Esophagus muscularis mucosa (tissue), 4 donors: ENCODE results near the gene SDK1. TPM values are rescaled to one million over a fixed set of nuclear protein-coding genes. Genes with fewer than 3 reads are reported as not detected.
A peak's percentile ranks its signal among the peaks of the same experiment; 100 is the strongest.

Experiments
- DNase-seq: peaks from one replicate; pipeline ENCODE4 v3.0.0-alpha.2; 2017; ENCODE audit errors: extremely low spot score
- H3K27ac ChIP-seq, 4 donors: fragments of 200-600 bp; sonication (generic); replicated peaks in 1 of 4; 1 replicate in 3 of 4; 2 replicates in 1 of 4; pipeline ENCODE4 v1.5.1; 2016 to 2019; ENCODE audit warnings: mild to moderate bottlenecking in 1 of 4
- H3K27me3 ChIP-seq, 4 donors: fragments of 200-600 bp; sonication (generic); one replicate each; pipeline versions ENCODE4 v1.5.1 to v1.6.0; 2016 to 2019
- H3K36me3 ChIP-seq, 4 donors: fragments of 200-600 bp; sonication (generic); one replicate each; pipeline ENCODE4 v1.5.1; 2016 to 2019
- H3K4me1 ChIP-seq, 4 donors: fragments of 200-600 bp; sonication (generic); one replicate each; pipeline ENCODE4 v1.5.1; 2016 to 2019
- H3K4me3 ChIP-seq, 4 donors: fragments of 200-600 bp; sonication (generic); 1 replicate in 2 of 4; 2 replicates in 2 of 4; pipeline ENCODE4 v1.5.1; 2016 to 2019; ENCODE audit warnings: mild to moderate bottlenecking in 4 of 4, moderate library complexity in 1 of 4
- H3K9me3 ChIP-seq, 4 donors: fragments of 200-600 bp; sonication (generic); 1 replicate in 3 of 4; 2 replicates in 1 of 4; pipeline ENCODE4 v1.5.1; 2016 to 2019
- EP300 ChIP-seq: sonication (generic); formaldehyde crosslinking; IDR thresholded peaks from one replicate; pipeline ENCODE4 v1.6.1; 2017; ENCODE audit warnings: antibody characterized with exemption
- POLR2A ChIP-seq: fragments of 450-650 bp; IDR thresholded peaks from one replicate; pipeline ENCODE4 v1.6.1; 2017; ENCODE audit warnings: antibody characterized with exemption, moderate library complexity, mild to moderate bottlenecking, low read depth
- POLR2AphosphoS5 ChIP-seq, 2 donors: sonication (generic); formaldehyde crosslinking; IDR thresholded peaks; one replicate each; pipeline ENCODE4 v1.6.1; 2017; ENCODE audit warnings: antibody characterized with exemption in 2 of 2
- WGBS: methylation state at CpG from one replicate; pipeline ENCODE4 v1.1.5; 2018; 5-methylcytosine and 5-hydroxymethylcytosine counted together
- intact Hi-C: fragments of 100-400 bp; cut with DNase I; formaldehyde crosslinking; loops from one replicate; pipeline ENCODE4 v1.15.1; 2023
- total RNA-seq, 4 donors: library from RNA; depleted of rRNA; stranded (reverse); fragments of >200 nt; gene quantifications; one replicate each; pipeline versions ENCODE4 v1.1.0 to v1.2.1, GENCODE V29; 2016
- TF ChIP-seq, protein P1 (sequence below), 3 experiments: fragments of 200-600 bp in 2 of 3; fragments of 450-650 bp in 1 of 3; sonication (generic) in 2 of 3; IDR thresholded peaks; one replicate each; pipeline ENCODE4 v1.5.1; 2017 to 2019; ENCODE audit warnings: antibody characterized with exemption in 3 of 3, mild to moderate bottlenecking in 2 of 3, moderate library complexity in 1 of 3

SDK1 gene
- total RNA-seq, 4 donors from 2014 or later, result 7.8 to 18.6 (median 12.0) TPM

DNA sequence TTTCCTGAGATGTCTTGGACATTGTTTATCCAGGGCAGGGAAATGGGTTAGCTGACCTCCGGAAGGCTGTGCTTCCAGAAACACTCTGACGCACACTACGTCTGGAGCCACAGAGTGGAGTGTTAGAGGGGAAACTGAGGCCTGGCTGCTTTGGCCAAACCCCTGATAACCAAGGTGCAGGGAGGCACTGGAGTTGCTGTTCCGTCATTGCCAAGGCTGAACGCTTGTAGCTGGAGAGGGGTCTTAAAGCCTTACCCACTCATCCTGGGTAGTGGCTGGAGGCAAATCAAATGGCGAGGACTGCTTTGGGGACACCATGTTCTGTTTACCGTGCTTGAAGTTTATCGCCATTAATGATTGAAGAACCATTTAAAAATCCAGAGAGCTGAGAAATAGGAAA is 776.9 kb downstream of the SDK1 start:
- intact Hi-C loops, result no loop called here
- Histone ChIP-seq H3K27me3 (no peaks in the 10 kb centered on the region), H3K36me3 (no peaks in the 10 kb centered on the region), H3K27ac (no peak overlapping the region), H3K4me1 (no peaks in the 10 kb centered on the region), H3K9me3 (no peaks in the 10 kb centered on the region), H3K4me3 (no peak overlapping the region)
- TF ChIP-seq, protein P1, sequence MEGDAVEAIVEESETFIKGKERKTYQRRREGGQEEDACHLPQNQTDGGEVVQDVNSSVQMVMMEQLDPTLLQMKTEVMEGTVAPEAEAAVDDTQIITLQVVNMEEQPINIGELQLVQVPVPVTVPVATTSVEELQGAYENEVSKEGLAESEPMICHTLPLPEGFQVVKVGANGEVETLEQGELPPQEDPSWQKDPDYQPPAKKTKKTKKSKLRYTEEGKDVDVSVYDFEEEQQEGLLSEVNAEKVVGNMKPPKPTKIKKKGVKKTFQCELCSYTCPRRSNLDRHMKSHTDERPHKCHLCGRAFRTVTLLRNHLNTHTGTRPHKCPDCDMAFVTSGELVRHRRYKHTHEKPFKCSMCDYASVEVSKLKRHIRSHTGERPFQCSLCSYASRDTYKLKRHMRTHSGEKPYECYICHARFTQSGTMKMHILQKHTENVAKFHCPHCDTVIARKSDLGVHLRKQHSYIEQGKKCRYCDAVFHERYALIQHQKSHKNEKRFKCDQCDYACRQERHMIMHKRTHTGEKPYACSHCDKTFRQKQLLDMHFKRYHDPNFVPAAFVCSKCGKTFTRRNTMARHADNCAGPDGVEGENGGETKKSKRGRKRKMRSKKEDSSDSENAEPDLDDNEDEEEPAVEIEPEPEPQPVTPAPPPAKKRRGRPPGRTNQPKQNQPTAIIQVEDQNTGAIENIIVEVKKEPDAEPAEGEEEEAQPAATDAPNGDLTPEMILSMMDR (IDR thresholded peaks at IDR 0.05), result no peak
- TF ChIP-seq POLR2AphosphoS5 (IDR thresholded peaks at IDR 0.05) (no peak), POLR2A (no peak), EP300 (no peak)
- 96% methylated on average over 8 of the region's 8 CpGs for WGBS
- DNase-seq, result peak; percentile 66

DNA sequence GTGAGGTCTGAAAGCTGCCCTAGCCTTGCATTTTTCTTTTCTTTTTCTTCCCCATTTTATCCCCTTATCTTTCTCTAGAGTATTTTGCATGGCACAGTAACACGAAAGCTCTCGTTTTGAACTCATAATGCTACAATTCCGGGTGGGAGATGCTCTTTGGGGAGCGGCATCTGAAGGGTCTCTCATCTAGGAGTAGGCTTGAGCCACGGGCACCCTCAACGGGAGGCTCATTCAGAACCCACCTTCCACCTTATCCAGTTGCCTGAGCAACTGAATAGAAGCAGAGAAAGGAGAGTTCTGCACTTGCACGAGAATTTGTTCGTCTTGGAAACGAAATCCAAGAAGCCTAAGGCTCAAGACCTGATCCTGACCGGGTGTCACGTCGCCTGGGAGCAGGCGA is 777.5 kb downstream of the SDK1 start:
- no peak for DNase-seq
- no peaks in the 10 kb centered on the region for H3K4me1 ChIP-seq
- intact Hi-C loops, result no loop called here
- no peaks in the 10 kb centered on the region for H3K9me3 ChIP-seq
- no peak overlapping the region for H3K4me3 ChIP-seq
- H3K27me3 ChIP-seq, result no peaks in the 10 kb centered on the region
- WGBS, result 95% methylated on average over 13 of the region's 13 CpGs
- no peaks in the 10 kb centered on the region for H3K36me3 ChIP-seq
- TF ChIP-seq POLR2A (no peak), POLR2AphosphoS5 (IDR thresholded peaks at IDR 0.05) (no peak), EP300 (no peak)
- TF ChIP-seq, protein P1 (IDR thresholded peaks at IDR 0.05), result no peak
- H3K27ac ChIP-seq, result no peak overlapping the region

DNA sequence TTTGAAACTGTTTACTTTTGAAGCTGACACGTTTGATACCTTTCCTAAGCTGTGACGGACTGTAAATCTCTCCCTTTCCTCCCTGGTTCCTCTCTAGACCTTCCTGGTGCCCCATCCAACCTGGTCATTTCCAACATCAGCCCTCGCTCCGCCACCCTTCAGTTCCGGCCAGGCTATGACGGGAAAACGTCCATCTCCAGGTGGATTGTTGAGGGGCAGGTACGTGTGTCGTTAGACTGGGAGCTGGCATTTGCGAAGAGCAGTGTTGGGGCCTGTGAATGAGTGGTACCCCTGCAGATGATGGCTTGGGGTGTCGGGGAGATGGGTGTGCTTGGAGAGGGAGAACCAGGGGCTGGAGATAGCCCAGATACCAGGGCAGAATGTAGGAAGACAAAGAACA is 778.3 kb downstream of the SDK1 start:
- no peaks in the 10 kb centered on the region for H3K9me3 ChIP-seq
- intact Hi-C loops, result no loop called here
- H3K27me3 ChIP-seq, result no peaks in the 10 kb centered on the region
- H3K4me3 ChIP-seq, result no peak overlapping the region
- 91% methylated on average over 11 of the region's 11 CpGs for WGBS
- TF ChIP-seq POLR2AphosphoS5 (IDR thresholded peaks at IDR 0.05) (no peak), EP300 (no peak), POLR2A (no peak)
- TF ChIP-seq, protein P1 (IDR thresholded peaks at IDR 0.05), result no peak
- no peaks in the 10 kb centered on the region for H3K36me3 ChIP-seq
- no peaks in the 10 kb centered on the region for H3K4me1 ChIP-seq
- H3K27ac ChIP-seq, result no peak overlapping the region
- peak; percentile 82 for DNase-seq

DNA sequence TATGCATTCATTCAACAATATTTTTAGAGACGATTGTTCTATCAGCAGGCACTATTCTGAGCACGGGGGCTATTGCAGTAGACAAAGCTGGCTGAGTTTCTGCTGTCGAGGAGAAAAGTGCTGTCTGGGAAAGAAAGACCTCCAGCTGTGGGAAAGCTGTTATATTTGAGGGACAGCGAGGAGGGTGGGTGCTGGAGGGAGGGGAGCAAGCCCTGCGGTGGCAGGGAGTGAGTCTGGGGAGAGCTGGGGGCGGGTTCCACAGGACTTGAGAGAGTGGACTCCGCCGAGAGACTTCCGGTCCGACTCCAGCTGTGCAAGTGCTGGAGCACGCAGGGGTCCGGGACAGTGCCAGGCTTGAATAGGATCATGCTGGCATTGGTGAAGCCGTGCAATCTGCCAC is 778.9 kb downstream of the SDK1 start:
- Histone ChIP-seq H3K9me3 (no peaks in the 10 kb centered on the region), H3K4me1 (no peaks in the 10 kb centered on the region), H3K27ac (no peak overlapping the region), H3K4me3 (no peak overlapping the region), H3K36me3 (no peaks in the 10 kb centered on the region), H3K27me3 (no peaks in the 10 kb centered on the region)
- TF ChIP-seq, protein P1 (IDR thresholded peaks at IDR 0.05), result no peak
- TF ChIP-seq POLR2A, result no peak
- TF ChIP-seq EP300, result no peak
- TF ChIP-seq POLR2AphosphoS5 (IDR thresholded peaks at IDR 0.05), result no peak
- intact Hi-C loops, result no loop called here
- 72% methylated on average over 13 of the region's 13 CpGs for WGBS
- DNase-seq, result no peak

DNA sequence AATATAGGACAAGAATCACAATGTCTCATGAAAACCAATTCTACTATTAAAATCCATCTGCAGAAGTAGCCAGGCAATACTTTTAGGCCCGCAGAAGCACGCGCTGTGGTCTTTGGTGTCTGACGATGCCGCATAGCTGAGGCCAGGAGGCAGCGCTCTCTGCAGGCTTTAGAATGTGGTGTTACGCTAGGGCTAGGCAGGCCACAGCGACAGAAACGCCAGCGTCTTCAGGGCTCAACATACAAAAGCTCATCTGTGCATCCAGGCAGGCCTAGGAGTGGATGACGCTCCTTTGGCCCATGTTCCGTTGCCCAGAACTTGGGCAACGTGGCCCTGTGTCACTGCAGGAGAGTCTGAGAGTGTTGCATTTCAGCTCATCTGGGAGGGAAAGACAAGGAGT is 779.9 kb downstream of the SDK1 start:
- intact Hi-C loops, result no loop called here
- Histone ChIP-seq H3K9me3 (no peaks in the 10 kb centered on the region), H3K4me3 (no peak overlapping the region), H3K4me1 (no peaks in the 10 kb centered on the region), H3K36me3 (no peaks in the 10 kb centered on the region), H3K27me3 (no peaks in the 10 kb centered on the region), H3K27ac (no peak overlapping the region)
- WGBS, result 93% methylated on average over 13 of the region's 13 CpGs
- DNase-seq, result no peak
- TF ChIP-seq, protein P1 (IDR thresholded peaks at IDR 0.05), result no peak
- TF ChIP-seq POLR2A (no peak), POLR2AphosphoS5 (IDR thresholded peaks at IDR 0.05) (no peak), EP300 (no peak)
